ENCODE results near the gene IFT122. TPM values are rescaled to one million over a fixed set of nuclear protein-coding genes. Genes with fewer than 3 reads are reported as not detected.
A peak's percentile ranks its signal among the peaks of the same experiment; 100 is the strongest.
"Not testable (repeated sequence)": the region's sequence is repeated elsewhere in the genome, so short reads cannot be mapped to it uniquely, and the experiment has no call there.

IFT122 gene, protein sequence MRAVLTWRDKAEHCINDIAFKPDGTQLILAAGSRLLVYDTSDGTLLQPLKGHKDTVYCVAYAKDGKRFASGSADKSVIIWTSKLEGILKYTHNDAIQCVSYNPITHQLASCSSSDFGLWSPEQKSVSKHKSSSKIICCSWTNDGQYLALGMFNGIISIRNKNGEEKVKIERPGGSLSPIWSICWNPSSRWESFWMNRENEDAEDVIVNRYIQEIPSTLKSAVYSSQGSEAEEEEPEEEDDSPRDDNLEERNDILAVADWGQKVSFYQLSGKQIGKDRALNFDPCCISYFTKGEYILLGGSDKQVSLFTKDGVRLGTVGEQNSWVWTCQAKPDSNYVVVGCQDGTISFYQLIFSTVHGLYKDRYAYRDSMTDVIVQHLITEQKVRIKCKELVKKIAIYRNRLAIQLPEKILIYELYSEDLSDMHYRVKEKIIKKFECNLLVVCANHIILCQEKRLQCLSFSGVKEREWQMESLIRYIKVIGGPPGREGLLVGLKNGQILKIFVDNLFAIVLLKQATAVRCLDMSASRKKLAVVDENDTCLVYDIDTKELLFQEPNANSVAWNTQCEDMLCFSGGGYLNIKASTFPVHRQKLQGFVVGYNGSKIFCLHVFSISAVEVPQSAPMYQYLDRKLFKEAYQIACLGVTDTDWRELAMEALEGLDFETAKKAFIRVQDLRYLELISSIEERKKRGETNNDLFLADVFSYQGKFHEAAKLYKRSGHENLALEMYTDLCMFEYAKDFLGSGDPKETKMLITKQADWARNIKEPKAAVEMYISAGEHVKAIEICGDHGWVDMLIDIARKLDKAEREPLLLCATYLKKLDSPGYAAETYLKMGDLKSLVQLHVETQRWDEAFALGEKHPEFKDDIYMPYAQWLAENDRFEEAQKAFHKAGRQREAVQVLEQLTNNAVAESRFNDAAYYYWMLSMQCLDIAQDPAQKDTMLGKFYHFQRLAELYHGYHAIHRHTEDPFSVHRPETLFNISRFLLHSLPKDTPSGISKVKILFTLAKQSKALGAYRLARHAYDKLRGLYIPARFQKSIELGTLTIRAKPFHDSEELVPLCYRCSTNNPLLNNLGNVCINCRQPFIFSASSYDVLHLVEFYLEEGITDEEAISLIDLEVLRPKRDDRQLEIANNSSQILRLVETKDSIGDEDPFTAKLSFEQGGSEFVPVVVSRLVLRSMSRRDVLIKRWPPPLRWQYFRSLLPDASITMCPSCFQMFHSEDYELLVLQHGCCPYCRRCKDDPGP
- 14.4 and 26.9 TPM in 2 replicates for total RNA-seq (2012; rRNA removed)

DNA sequence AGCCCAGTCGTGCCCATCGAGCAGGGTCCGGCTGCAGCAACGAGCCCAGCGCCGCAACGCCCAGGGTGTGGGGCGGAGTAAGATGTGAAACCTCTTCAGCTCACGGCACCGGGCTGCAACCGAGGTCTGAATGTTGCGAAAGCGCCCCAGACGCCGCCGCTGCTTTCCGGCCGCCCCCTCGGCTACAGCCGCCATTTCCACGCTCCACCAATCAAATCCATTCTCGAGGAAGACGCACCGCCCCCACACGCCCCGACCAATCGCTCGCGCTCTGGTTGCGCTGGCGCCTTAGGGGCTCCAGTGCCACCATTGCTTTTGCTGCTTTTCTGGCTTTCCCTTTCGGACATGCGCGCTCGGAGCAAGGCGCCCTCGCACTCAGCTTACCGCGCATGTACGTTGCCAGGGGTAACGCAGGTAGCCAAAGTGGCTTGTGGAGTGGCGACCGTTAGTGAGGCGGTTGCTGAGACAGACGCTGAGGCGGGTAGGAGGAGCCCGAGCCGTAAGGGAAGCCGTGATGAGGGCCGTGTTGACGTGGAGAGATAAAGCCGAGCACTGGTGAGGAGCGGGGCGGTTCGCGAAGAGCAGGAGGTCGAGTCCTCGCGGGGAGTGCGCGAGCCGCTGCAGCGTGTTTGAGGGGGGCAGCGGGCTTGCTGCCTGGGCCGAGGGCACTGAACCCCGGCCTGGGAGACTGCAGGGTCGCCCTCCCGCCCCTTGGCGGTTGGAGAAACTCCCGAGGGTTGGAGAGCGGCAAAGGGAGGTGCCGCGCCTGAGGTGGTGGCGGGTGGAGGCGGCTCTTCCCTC is at the start of gene IFT122, which contains the start of gene MBD4:
Gene IFT122, plus strand, starts transcription at position 408 of the 801 bp plus-strand sequence. Its CDS starts 107 bp downstream, at position 515.
Gene MBD4, minus strand, starts transcription at position 132 of the 801 bp plus-strand sequence. Its CDS starts 115 bp downstream, at position 17.
- no peaks in the 10 kb centered on the region for H3K27me3 ChIP-seq (ENCODE audit: control insufficient read depth, insufficient read depth, low read length)
- peaks cover 23% of the 10 kb centered on the region for H3K36me3 ChIP-seq (ENCODE audit: insufficient read depth, low read length)
- H3K9me3 ChIP-seq (replicated peaks; ENCODE audit: low read length) = no peaks in the 10 kb centered on the region
- peak within 1 kb of the TSS; percentile 96 for H3K9ac ChIP-seq (ENCODE audit: low read depth, low read length)
- peak within 1 kb of the TSS; percentile 83 for H3K4me2 ChIP-seq (ENCODE audit: low read length)
- H3K4me3 ChIP-seq (ENCODE audit: low read length) = peak within 1 kb of the TSS; percentile 94
- H3K4me1 ChIP-seq (ENCODE audit: control insufficient read depth, insufficient read depth, low read length) = peaks cover 51% of the 10 kb centered on the region

DNA sequence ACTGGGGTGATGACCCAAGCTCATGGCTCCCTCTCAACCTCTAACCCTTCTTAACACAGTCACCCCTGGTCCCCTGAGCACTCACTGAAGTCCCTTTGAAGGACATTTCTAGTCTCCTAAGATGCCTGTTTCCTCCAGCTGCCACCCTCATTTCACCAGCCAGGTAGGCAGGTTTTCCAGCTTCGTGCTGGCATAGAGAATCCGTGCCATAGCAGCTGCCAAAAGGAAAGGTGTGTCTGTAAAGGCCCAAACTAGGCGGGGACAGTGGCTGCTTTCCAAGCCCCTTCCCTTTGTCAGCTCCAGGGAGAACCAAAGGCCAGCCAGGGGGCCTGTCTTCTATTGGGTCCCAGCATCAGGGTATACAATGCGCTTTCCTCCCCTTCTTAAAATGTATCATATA is 48.4 kb upstream of the IFT122 start:
- Histone ChIP-seq H3K36me3 (ENCODE audit: insufficient read depth, low read length) (peaks cover 47% of the 10 kb centered on the region), H3K4me1 (ENCODE audit: control insufficient read depth, insufficient read depth, low read length) (peaks cover 22% of the 10 kb centered on the region)
- H3K4me3 ChIP-seq (ENCODE audit: low read length); H3K9ac ChIP-seq (ENCODE audit: low read depth, low read length); H3K27me3 ChIP-seq (ENCODE audit: control insufficient read depth, insufficient read depth, low read length); H3K9me3 ChIP-seq (replicated peaks; ENCODE audit: low read length); H3K4me2 ChIP-seq (ENCODE audit: low read length): not testable (repeated sequence)

DNA sequence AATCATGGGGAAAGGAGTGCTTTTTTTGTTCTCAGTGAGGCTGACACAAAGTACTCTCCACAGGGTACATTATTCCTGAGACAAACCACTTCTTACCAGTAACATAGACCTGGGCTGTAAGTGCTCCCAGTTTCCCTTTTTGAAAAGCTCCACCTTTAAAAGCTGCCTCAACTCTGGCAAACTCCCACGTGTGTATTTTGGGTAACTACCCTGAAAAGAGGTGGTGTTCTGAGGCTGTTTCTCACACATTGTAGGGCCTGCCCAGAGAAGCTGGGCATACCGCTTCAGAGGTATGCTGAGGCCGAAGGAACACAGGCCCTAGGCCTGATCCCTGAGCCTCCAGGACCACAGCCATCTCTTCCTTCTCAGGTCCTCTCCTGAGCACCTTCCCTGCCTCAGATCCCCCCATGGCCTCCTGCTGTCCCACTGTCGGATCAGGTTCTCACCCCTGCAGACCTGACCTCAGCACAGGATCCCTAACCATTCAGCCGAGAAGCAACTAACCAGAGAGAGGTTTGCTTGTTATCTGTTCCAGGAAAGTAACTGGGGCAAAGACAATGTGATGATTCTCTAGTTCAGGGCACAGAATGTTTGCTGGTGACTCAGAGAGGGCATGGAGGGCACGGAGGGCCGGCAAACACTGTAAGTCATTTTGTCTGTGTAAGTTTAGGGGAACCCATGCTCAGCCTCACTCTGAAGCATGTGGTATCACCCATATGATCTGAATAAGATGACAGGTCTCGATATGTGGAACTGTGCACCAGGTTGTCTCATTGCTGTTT is 47.7 kb upstream of the IFT122 start:
- not testable (repeated sequence) for H3K9me3 ChIP-seq (replicated peaks; ENCODE audit: low read length); H3K4me3 ChIP-seq (ENCODE audit: low read length); H3K4me2 ChIP-seq (ENCODE audit: low read length); H3K9ac ChIP-seq (ENCODE audit: low read depth, low read length); H3K27me3 ChIP-seq (ENCODE audit: control insufficient read depth, insufficient read depth, low read length)
- Histone ChIP-seq H3K36me3 (ENCODE audit: insufficient read depth, low read length) (peaks cover 45% of the 10 kb centered on the region), H3K4me1 (ENCODE audit: control insufficient read depth, insufficient read depth, low read length) (peaks cover 23% of the 10 kb centered on the region)

GRCh38 chr3:129393271-129393670 is 46.8 kb upstream of the IFT122 start:
- Histone ChIP-seq H3K9me3 (replicated peaks; ENCODE audit: low read length) (no peaks in the 10 kb centered on the region), H3K9ac (ENCODE audit: low read depth, low read length) (no peak overlapping the region), H3K4me2 (ENCODE audit: low read length) (no peak overlapping the region), H3K27me3 (ENCODE audit: control insufficient read depth, insufficient read depth, low read length) (no peaks in the 10 kb centered on the region), H3K4me1 (ENCODE audit: control insufficient read depth, insufficient read depth, low read length) (peaks cover 28% of the 10 kb centered on the region), H3K4me3 (ENCODE audit: low read length) (no peak overlapping the region), H3K36me3 (ENCODE audit: insufficient read depth, low read length) (peaks cover 41% of the 10 kb centered on the region)

- H3K36me3 ChIP-seq (ENCODE audit: insufficient read depth, low read length) = peaks cover 41% of the 10 kb centered on the region
These were observed 46.1 kb upstream of the IFT122 start for GRCh38 chr3:129393760-129394564.

GRCh38 chr3:129398803-129399144 is 41.2 kb upstream of the IFT122 start:
- Histone ChIP-seq H3K9ac (ENCODE audit: low read depth, low read length) (peak overlapping the region; percentile 95), H3K9me3 (replicated peaks; ENCODE audit: low read length) (no peaks in the 10 kb centered on the region), H3K27me3 (ENCODE audit: control insufficient read depth, insufficient read depth, low read length) (no peaks in the 10 kb centered on the region), H3K4me1 (ENCODE audit: control insufficient read depth, insufficient read depth, low read length) (peaks cover 15% of the 10 kb centered on the region), H3K4me3 (ENCODE audit: low read length) (peak overlapping the region; percentile 96), H3K36me3 (ENCODE audit: insufficient read depth, low read length) (peaks cover 15% of the 10 kb centered on the region), H3K4me2 (ENCODE audit: low read length) (peak overlapping the region; percentile 92)

More at GRCh38 chr3:129393760-129394564, 46.1 kb upstream of the IFT122 start:
- peaks cover 23% of the 10 kb centered on the region for H3K4me1 ChIP-seq (ENCODE audit: control insufficient read depth, insufficient read depth, low read length)
- H3K4me2 ChIP-seq (ENCODE audit: low read length); H3K9ac ChIP-seq (ENCODE audit: low read depth, low read length); H3K4me3 ChIP-seq (ENCODE audit: low read length); H3K27me3 ChIP-seq (ENCODE audit: control insufficient read depth, insufficient read depth, low read length); H3K9me3 ChIP-seq (replicated peaks; ENCODE audit: low read length): not testable (repeated sequence)

GRCh38 chr3:129399145-129399894 is 40.7 kb upstream of the IFT122 start:
- Histone ChIP-seq H3K4me2 (ENCODE audit: low read length) (peak overlapping the region; percentile 92), H3K9me3 (replicated peaks; ENCODE audit: low read length) (no peaks in the 10 kb centered on the region), H3K4me1 (ENCODE audit: control insufficient read depth, insufficient read depth, low read length) (peaks cover 15% of the 10 kb centered on the region), H3K9ac (ENCODE audit: low read depth, low read length) (peak overlapping the region; percentile 95), H3K27me3 (ENCODE audit: control insufficient read depth, insufficient read depth, low read length) (no peaks in the 10 kb centered on the region), H3K36me3 (ENCODE audit: insufficient read depth, low read length) (peaks cover 15% of the 10 kb centered on the region), H3K4me3 (ENCODE audit: low read length) (peak overlapping the region; percentile 96)

DNA sequence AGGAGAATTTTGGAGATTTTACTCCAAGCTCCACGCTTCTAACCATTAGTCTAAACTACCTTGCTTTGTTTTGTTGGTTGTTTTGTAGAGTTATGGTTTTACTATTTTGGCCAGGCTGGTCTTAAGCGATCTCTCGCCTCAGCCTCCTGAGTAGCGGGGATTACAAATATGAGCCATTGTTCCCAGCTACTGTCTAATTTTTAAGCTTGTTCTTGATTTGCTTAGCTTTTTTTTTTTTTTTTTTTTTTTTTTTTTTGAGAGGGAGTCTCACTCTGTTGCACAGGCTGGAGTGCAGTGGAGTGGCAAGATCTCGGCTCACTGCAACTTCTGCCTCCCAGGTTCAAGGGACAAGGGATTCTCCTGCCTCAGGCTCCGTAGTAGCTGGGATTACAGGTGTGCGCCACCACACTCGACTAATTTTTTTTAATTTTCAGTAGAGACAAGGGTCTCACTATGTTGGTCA is 40.1 kb upstream of the IFT122 start:
- peaks cover 15% of the 10 kb centered on the region for H3K4me1 ChIP-seq (ENCODE audit: control insufficient read depth, insufficient read depth, low read length)
- H3K4me2 ChIP-seq (ENCODE audit: low read length) = peak overlapping the region; percentile 92
- H3K9me3 ChIP-seq (replicated peaks; ENCODE audit: low read length) = no peaks in the 10 kb centered on the region
- peak overlapping the region; percentile 95 for H3K9ac ChIP-seq (ENCODE audit: low read depth, low read length)
- peak overlapping the region; percentile 96 for H3K4me3 ChIP-seq (ENCODE audit: low read length)
- no peaks in the 10 kb centered on the region for H3K27me3 ChIP-seq (ENCODE audit: control insufficient read depth, insufficient read depth, low read length)
- H3K36me3 ChIP-seq (ENCODE audit: insufficient read depth, low read length) = peaks cover 15% of the 10 kb centered on the region

DNA sequence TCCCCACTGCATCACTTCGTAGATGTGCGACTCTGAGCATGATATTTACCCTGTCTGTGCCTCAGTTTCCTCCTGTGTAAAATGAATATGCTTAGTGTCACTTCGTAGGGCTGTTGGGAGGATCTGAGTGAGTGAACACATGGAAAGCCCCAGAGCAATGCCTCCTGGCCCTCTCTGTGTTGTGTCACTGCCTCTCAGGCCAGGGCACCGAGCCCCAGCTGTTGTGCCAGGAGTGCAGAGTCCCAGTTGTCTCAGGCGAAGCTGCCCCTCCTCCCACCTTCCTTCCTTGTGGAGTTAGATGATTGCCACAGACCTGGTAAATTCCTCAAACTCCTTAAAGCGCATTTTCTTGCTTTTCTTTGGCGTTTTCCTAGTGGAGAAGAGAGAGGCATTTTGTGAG is 37.8 kb upstream of the IFT122 start:
- H3K4me2 ChIP-seq (ENCODE audit: low read length) = no peak overlapping the region

More for the DNA sequence above, 37.8 kb upstream of the IFT122 start:
- Histone ChIP-seq H3K9me3 (replicated peaks; ENCODE audit: low read length) (no peaks in the 10 kb centered on the region), H3K36me3 (ENCODE audit: insufficient read depth, low read length) (no peaks in the 10 kb centered on the region), H3K27me3 (ENCODE audit: control insufficient read depth, insufficient read depth, low read length) (peaks cover 6% of the 10 kb centered on the region), H3K4me3 (ENCODE audit: low read length) (no peak overlapping the region), H3K4me1 (ENCODE audit: control insufficient read depth, insufficient read depth, low read length) (peaks cover 15% of the 10 kb centered on the region), H3K9ac (ENCODE audit: low read depth, low read length) (no peak overlapping the region)

All from skeletal muscle satellite cell (primary cell).